ENCODE measurements around the gene CP. TPM values are rescaled to one million over a fixed set of nuclear protein-coding genes. Genes with fewer than 3 reads are reported as not detected.

Gene CP
- total RNA-seq, 1 experiment from 2014 or later, result not detected

- no peak for DNase-seq (ENCODE audit: low spot score)
Observed at GRCh38 chr3:149122721-149123578, 98.7 kb downstream of the CP start.

Other genes starting within 250 kb of the CP start
- 10.9 and 12.7 TPM in 2 replicates for gene GYG1, start 230.3 kb downstream of the CP start, total RNA-seq (2014; rRNA removed; shearing (Covaris generic))
- gene HLTF, start 135.3 kb downstream of the CP start, total RNA-seq (2014; rRNA removed; shearing (Covaris generic)), result not detected in 2 replicates
- 12.7 and 14.1 TPM in 2 replicates for gene HPS3, start 92.2 kb downstream of the CP start, total RNA-seq (2014; rRNA removed; shearing (Covaris generic))
- gene TM4SF18, start 111.8 kb upstream of the CP start, total RNA-seq (2014; rRNA removed; shearing (Covaris generic)), result 0.29 TPM in 1 of 2 replicates, not detected in the other
- 348 and 369 TPM in 2 replicates for gene TM4SF1, start 155.8 kb upstream of the CP start, total RNA-seq (2014; rRNA removed; shearing (Covaris generic))

All from HT-29 (cell line).